HG03159 (cell line): ENCODE data around the gene CCNI.
A peak's percentile ranks its signal among the peaks of the same experiment; 100 is the strongest.
"Not testable (repeated sequence)": the region's sequence is repeated elsewhere in the genome, so short reads cannot be mapped to it uniquely, and the experiment has no call there.

Experiments
- ATAC-seq: cut with Tn5 transposase; IDR thresholded peaks from one replicate; pipeline ENCODE4 v1.9.1; 2021; ENCODE audit warnings: mild to moderate bottlenecking, moderate library complexity; ENCODE audit not compliant: unreplicated experiment

The CCNI gene, protein sequence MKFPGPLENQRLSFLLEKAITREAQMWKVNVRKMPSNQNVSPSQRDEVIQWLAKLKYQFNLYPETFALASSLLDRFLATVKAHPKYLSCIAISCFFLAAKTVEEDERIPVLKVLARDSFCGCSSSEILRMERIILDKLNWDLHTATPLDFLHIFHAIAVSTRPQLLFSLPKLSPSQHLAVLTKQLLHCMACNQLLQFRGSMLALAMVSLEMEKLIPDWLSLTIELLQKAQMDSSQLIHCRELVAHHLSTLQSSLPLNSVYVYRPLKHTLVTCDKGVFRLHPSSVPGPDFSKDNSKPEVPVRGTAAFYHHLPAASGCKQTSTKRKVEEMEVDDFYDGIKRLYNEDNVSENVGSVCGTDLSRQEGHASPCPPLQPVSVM

DNA sequence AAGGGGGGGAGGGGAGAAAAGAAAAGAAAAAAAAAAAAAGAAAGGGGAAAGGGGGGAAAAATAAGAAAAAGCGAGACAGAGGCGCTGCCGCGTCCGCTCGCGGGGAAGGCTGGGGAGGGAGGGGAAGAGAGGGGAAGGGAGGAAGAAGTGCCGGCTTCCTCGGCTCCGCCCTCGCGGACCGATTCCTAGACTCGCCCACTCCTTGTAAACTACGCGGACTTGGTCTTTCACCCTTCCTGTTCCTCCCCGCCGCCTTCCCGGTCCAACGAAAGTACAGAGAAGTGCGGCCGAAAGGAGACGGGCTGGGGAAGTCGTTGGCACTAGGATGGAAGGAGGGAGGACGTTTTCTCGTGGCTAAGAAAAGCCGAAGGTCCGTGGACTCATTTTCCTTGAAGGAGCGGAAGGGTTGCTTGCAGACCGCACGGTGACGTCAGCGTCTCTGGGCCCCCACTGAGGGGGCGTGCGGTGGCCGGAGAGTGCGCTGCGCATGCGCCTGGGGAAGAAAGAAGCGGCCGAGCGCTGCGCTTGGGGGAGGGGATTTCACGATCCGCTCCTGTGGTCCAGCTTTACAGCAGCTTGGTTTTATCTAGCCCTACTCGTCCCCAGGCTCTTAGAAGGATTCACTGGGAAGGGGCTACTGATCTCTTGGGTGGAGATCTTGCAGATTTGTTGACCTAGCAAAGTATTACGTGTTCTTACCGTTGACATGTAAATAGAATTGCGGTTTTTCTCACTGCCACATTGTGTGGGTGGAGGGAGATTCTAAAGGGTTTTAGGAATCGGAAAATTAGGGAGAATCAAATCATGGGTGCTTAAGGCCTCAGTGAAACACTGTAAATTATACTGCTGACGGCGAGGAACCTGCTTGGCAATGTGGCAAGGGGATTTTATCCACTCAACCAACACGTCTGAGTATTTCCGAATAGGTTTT, at the start of gene CCNI:
Gene CCNI, minus strand, starts transcription at position 121 of the 931 bp plus-strand sequence. CDS start 9,627 bp downstream, outside the sequence.
- ATAC-seq: peak; percentile 63

DNA sequence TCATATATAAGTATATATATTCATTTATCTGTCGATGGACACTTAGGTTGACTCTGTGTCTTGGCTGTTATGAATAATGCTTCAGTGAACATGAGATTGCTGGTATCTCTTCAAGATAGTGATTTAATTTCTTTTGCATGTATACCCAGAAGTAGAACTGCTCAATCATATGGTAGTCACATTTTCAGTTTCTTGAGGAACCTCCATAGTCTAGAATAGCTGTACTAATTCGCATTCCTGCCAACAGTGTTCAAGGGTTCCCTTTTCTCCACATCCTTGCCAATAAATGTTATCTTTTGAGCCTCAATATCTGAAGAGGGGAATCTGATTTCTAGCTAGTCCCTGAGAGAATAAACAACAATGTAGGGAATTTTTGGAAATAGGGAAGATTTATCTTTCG, 48.8 kb upstream of the CCNI start:
- ATAC-seq: no peak

DNA sequence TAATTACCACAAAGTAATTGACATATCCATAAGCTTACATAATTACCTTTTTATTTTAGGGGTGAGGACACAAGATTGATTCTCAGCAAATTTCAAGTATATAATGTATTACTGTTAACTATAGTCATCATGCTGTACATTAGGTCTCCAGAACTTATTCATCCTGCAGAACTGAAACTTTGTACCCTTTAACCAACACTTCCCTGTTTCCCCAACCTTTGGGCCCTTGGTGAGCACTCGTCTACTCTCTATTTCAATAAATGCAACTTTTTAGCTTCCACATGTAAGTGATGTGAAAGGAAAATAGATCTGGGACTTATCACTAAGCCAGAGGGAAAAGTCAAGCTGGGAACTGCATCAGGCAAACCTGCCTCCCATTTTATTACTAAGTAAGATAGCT, 47.6 kb upstream of the CCNI start:
- ATAC-seq: no peak

DNA sequence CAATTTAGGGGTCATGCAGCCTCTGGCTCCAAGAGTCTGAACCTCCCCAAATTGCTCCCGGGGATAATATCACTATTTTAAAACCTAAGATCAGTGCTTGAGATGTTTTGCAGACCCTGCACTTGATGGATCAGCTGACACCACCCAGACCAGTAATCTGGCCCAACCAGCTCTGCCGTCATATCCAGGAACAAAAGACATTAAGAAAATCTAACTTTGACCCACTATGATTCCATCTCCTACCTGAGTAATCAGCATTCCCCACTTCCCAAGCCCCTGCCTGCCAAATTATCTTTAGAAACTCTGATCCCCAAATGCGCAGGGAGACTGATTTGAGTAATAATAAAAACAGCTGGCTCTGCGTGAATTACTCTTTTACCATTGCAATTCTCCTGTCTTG, 46.9 kb upstream of the CCNI start:
- ATAC-seq: no peak

DNA sequence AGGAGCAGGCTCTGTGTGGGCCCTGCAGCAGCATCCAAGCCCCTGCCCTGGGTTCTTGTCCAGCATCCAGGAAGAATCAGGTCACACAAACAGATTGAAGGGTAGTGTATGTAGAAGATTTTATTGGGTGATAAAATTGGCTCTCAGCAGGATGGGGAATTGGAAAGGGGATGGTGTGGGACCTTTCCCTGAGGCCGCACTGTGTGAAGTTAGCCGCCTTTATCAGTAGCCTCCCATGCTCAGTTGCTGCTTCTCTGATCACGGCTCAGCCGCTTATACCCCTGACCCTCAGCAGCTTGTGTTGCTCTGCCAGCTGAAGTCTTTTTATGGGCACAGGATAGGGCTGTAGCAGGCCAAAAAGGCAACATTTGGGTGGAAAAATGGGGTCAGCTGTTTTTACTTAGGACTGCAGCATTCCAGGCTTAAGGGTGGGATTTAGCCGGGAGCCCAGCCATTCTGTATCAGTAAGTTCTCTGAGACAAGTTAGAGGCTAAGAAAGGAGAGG, 46.0 kb upstream of the CCNI start:
- ATAC-seq: no peak

DNA sequence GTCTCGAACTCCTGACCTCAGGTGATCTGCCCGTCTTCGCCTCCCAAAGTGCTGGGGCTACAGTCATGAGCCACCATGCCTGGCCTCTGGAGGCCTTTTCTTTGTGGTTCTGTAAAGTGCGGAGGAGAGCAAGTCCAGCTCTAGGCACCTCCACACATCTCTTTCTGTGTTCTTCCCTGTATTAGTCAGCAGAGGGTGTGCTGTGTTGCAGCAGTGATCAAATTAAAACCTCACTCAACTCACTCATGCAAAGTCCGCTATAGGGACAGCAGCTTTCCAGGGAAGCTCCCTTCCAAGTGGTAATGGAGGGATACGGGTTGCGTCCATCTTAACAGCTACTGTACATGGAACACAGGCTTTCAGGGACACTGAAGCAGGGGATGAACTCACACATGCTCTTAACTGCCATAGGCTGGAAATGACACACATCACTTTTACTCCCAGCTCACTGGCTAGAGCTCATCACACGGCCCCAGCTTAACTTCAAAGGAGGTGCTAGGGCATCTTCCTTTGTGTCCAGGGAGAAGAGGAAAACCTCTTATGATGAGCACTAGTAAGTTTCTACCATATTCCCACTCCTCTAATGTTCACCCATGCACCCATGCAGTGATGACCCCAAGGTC, 45.2 kb upstream of the CCNI start:
- no peak for ATAC-seq

DNA sequence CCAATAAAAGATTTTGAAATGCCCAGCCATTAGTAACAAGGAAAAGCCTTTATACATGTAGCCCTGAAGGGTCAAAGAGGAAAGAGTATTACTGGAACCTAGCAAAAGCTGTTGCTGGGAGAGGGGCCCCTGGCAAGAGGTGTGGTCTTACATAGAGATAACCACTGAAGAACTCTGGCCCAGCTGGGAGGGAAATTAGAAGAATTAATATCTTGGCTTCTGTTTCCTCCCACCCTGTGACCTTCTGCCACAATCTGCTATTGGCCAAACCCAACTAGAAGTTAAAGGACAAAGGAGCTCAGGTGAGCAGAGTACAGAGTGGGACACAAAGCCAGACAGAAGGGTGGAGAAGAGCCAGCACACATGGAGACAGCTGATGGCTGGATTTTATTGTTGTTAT, 41.9 kb upstream of the CCNI start:
- ATAC-seq: no peak

DNA sequence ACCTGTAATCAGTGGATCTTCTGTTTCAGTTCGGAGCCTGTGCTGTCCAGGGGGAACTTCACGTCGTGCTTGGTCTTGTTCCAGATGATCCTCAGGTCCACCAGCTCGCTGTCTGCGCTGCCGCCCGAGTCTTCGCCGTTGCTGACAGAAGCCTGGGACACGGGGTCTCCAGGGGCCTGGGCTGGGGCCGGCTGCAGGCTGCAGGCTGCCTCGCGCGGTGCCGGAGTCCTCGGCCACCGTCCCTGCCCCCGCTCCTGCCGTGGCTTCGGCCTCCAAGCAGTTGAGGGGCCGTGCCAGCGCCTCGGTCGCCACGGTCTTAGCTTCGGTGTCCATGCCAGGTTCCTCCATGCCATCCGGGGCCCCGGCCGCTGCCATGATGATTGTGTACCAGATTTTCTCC, 37.3 kb upstream of the CCNI start:
- no peak for ATAC-seq

DNA sequence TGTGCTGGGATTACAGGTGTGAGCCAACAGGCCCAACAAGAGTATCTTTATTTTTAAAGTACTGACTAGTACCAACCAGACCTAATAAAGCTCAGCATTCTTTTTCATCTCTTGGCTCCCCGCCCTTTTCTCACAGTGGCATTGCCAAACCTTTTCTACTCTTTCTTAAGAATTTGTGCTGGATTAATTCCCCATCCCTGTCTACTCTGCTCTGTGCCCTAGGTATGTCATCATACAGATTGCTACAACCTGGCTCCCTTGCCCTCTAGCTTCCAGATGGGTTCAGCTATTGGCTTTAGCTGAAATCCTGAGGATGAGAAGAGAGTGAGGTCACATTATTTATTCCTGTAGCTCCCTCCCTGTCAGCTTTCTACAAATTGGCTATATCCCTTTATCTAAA, 34.9 kb upstream of the CCNI start:
- ATAC-seq: no peak

DNA sequence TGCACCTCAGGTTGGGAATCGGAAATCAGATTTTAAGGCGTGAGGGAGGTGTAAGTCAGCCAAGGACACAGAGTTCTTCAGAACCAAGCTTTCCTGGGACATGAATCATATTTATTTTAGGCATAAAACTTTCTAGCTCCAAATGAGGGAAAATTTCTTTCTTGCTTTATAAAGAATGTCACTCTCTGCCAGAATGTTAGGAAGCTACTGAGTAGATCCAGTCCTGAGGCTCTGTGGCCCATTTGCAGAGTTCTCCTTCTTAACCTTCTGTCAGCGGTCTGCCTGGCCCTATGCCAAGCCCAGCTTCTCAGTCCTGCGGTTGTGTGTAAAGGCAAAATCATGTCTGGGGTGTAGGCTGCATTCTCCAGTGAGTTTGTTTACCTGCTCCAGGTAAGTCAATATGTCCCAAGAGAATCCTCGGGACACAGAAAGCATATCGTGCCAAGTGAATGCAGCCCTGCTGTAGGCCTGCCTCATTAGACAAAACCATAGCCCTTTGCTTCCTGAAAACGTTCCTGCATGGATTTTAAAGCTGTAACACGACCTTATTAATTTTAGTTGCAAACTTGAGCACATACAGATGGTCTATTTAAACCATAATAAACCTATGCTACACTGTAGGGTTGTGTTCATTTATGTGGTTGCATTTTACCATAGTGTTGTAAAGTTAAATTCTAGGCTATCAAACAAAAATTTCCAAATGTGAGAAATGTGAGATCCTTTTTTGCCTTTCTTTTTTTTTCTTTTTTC, 29.2 kb upstream of the CCNI start:
- ATAC-seq: no peak

DNA sequence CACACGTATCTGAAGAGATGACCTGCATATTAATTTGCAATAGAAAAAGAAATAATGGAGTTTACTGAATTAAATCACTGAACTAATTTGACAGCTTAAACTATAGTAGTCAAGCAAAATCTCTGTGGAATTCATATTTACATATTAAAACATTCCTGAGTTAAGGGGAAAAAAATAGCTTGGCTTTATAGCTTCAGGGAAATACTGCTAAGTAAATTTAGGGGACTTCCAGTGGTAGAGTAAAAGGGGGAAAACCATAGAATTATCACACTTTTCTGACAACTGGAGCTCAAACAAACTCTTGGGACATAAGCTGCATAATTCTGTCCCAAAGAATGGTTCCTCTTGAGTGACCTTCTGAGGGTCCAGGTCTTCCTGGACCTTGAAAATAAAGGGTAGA, 28.6 kb upstream of the CCNI start:
- ATAC-seq: no peak

DNA sequence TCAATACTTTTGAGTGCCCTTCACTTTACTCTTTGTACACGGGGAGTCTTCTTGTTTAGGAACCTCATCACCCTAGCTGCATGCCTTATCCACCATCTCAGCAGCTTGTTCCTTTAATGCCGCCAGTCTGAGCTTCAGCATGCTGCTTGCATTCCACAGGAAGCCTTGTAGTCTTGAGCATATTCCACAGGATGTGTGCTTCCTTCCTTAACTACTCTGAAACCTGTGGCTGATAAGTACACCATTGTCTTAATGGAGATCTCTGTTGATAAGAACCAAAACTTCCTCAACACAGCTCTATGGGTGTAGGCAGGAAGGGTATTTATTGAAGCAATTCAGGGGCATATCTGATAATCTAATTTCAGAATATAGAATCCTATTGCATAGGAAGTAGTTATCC, 24.4 kb upstream of the CCNI start:
- no peak for ATAC-seq

DNA sequence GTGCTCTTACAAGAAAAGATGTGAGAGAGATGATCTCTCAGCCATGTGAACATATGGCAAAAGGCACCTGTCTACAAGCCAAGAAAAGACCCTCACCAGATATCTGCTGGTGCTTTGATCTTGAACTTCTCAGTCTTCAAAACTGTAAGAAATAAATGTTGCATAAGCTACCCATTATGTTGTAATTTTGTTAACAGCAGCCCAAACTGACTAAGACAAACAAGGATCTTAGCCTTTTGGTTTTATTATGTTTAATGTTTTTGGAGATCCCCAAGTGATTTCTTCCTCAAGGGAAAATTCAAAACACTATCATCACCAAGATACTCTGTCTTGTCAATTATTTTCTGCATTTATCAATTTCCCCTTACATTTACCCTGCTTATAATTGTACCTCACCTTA, 21.8 kb upstream of the CCNI start:
- ATAC-seq: no peak

DNA sequence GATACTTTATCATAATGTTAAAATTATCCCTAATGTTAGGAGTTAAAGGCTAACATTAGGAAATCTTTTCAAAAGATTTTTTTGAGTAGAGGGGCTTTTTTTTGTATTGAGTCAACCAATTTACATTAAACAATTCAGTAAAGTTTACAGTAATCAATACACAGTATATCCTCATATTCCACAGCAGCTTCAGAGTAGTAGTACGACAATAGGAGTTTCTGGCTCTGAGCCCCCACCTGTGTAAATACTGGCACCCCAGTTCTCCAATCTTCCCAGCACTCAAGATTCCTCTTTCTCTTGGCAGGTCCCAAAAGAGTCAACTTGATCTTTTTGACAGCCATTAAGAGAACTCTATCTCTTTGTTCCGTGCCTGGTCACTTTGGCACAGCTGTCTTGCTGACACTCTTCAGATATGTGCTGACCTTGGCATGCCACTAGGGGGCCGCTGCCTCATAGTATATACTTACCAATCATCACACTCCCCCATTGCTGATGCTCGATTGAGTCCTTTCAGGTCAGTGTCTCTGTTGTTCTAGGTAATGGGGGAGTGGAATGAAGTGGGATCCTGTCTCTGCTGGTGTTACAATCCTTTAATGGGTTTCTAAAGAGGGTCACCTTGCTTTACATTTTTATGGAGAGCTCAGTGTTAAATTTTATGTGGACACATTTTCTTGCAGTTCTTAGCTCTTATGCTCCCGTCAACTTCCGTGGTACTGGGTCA, 19.5 kb upstream of the CCNI start:
- ATAC-seq: peak; percentile 98

DNA sequence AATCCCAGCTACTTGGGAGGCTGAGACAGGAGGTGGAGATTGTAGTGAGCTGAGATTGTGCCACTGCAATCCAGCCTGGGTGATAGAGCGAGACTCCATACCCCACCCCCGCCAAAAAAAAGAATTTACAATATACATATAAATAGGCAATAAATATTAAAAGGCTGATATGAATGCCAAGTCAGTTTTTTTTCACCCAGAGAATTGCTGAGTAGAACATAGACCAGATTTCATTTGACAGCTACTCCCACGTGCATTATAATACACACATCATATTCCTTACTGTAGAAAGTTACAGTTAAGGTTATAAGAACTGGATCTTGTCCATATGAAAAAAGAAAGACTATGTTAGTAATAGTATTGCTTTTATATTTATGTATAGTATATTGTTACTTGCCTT, 18.7 kb upstream of the CCNI start:
- ATAC-seq: no peak

DNA sequence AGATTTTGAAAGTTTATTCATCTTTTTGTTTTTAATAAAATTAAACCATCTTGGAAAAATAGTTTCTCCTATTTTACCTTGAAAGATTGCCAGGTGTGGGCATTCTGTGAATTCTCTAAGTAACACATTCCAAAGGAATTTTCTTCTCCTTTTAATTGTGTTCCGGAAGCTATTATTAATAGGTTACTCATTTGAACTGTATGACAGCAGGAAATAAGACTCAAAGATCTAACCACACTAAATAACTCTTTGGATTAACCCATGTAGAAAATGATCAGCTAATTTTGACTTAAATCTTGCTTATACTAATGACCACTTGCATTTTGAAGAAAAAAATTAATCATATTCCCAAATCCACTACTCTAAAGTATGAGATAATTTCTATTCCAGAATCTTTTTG, 17.6 kb upstream of the CCNI start:
- no peak for ATAC-seq

DNA sequence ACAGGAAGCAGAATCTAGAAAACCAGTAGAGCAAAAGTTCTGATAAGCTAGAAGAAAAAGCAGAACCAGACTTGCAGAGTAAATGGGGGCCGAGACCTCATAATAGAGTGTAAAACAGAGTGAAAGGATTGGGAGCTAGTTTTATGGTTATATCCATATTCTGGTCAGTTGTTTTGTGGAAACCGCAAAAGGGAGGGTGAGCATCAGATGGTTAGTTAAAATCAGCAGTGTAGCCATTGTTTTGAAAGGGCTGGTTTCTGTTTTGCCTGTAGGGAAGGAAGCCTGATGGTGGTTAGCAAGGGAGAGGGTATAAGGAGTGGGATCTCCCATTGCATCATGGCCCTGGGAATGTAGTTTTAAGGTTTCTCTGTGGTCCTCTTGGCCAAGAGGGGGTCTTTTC, 17.2 kb upstream of the CCNI start:
- no peak for ATAC-seq

DNA sequence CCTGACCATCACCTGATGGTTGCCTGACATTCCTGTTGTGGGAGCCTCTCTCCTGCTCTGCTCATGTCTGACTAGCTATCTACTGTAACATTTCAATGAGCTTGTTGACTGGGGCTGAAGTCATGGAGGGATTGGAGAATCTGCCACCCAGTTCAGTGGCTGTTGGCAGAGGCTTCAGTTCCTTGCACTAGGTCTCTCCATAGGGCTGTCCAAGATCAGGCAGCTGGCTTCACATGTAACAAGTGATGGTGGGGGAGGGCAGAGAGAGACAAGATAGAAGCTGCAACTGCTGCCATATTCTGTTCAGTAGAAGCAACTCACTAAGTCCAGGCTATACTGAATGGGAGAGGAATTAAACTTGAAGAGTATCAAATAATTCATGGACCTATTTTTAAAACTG, 14.1 kb upstream of the CCNI start:
- no peak for ATAC-seq

DNA sequence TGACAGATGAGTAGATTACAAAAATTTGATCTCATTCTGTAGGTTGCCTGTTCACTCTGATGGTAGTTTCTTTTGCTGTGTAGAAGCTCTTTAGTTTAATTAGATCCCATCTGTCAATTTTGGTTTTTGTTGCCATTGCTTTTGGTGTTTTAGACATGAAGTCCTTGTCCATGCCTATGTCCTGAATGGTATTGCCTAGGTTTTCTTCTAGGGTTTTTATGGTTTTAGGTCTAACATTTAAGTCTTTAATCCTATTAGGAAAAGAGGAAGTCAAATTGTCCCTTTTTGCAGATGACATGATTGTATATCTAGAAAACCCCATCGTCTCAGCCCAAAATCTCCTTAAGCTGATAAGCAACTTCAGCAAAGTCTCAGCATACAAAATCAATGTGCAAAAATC, 11.2 kb upstream of the CCNI start:
- ATAC-seq: not testable (repeated sequence)

DNA sequence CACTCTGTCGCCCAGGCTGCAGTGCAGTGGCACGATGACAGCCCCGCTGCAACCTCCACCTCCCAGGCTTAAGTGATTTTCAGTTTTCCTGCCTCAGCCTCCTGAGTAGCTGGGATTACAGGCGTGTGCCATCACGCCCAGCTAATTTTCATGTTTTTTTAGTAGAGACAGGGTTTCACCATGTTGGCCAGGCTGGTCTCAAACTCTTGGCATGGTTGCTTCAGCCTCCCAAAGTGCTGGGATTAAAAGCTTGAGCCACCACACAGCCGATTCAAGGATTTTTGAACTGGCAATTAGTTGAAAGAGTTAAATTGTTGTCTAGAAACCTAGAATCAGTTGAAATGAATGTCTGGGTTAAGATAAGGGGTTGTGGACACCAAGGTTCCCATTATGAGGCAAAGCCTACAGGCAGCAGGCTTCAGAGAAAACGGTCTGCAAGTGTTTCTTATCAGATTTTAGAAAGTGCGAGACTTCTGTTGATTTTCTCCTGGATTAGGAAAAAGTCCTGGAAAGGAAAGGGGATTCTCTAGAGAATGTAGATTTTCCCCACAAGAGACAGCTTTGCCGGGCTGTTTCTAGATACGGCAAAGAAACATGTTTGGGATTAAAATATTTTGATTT, 8.3 kb upstream of the CCNI start:
- ATAC-seq: no peak
